CD4-positive, alpha-beta T cell treated with Interleukin-4 for 1 hour (primary cell): ENCODE results near the gene UXS1.

Experiments
- DNase-seq, 2 donors: peaks; one replicate each; pipeline ENCODE4 v3.0.0-alpha.2; 2020 to 2022

UXS1 gene

DNA sequence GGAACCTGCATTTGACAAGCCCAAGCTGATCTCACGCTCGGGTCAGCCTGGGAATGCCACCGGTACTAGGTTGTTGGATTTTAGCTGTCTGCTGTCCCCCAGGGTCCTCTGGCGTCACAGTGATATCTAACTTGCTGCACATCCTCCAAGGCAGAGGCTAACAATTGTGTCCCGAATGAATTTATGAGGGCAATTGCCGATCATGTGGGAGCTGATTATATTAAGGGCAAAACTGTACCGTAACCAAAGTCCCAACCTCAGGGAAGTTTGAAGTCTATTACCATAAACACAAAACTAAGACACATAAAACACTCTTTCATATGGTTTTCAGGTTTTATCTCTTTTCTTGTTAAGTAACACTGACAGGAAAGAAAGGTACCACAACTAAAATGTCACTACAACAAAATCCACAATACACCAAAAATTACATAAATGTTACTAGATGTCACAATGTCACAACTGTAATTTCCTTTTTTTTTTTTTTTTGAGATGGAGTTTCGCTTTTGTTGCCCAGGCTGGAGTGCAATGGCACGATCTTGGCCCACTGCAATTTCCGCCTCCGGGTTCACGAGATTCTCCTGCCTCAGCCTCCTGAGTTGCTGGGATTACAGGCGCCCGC is 6.7 kb downstream of the UXS1 start:
- DNase-seq = no peak

DNA sequence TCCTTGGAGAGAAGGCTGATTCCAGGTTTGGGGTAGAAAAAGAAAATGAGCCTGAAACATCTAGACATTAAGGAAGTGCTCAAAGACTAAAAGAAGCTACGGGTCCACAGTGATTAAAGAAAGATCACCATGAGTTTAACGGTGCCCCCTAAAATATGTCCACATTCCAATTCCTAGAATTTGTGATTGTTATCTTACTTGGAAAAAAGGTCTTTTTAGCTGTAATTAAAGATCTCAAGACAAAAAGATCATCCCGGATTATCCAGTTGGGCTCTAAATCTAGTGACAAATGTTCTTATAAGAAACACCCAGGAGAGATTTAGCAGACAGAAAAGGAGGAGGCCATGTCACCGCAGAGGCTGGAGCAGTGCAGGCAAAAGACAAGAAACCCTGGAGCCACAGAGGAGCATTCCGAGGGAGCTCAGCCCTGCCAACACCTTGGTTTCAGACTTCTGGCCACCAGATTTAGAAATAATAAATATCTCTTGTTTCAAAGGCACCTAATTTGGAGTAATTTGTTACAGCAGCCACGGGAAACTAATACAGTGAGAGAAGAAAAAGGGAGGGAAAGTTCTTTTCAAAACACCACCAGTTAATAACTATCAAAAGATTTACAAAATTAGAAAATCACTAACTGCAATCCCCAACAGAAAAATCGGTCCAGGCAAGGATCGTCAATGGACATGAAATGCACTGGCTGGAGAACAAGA is 8.5 kb downstream of the UXS1 start:
- no peak for DNase-seq

DNA sequence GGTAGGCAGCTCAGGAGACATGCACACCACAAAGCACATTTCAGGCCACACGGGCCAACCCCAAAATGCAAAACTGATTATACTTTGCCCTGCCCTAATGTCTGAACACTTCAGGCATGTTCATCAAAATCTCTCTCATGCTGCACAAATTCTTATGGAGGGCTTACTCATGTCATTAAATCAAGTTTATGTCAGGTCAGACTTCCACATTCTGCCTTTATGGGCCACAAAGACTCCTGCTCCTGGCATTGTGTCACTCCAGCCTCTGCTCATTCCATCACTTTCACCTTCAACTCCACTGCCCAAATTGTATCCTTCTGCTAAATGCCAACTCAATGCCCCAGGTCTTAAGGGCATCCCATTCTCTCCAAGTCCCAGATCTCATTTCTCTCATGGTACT is 9.2 kb downstream of the UXS1 start:
- no peak for DNase-seq

DNA sequence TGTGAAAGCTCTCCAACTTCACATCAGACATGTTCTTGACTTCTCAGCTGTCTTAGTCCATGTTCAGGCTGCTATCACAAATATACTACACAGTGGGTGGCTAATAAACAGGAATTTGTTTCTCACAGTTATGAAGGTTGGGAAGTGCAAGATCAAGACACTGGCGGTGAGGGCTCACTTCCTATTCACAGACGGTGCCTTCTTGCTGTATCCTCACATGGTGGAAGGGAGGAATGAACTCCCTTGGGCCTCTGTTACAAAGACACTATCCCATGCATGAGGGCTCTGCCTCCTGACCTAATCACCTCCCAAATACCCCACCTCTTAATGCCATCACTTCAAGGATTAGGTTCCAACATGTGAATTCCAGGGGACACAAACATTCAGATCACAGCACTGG is 9.7 kb downstream of the UXS1 start:
- no peak for DNase-seq

DNA sequence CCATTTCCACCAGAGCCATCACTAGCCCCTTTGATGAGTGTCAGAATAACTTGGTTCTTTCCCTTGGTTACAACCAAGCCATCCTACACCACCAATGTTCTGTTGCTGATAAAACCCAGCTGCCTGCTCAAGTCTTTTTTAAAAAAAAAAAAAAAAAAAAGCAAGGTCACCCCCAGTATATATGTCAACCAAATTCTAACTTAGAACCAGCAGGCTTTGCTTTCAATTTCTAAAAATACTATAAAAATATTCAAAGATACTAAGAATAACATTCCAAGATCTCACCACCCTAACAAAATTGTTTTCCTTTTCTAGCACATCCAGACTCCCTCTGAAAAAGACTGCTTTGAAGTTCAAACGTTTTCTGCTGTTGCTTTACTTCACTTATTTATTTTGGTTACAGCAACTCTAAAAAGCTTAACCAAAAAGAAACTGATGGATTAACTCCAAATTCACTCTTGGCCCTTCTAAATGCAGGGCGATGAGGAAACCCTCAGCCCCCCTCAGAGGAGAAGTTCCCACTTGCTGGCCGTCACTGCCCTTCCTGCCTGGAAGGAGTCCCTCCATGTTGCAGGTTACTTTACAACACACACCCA is 10.9 kb downstream of the UXS1 start:
- DNase-seq = no peak

DNA sequence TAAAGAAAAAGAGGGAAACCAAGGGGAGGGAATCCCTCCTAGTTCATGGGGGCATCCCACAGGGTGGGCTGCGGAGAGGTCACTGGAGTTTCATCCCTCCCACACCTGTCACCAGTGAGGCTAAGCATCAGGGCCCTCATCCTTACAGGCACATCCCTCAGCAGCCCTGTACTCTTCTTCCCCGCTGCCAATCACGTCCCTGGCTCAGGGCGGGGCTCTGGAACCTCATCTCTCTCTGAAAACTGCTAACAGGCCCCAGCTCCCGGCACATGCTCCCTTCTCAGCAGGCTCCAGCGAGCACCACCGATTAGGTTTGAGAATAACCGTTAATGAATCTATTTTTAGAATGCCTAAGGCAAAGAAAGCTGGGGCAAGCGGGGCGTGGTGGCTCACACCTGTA is 13.0 kb downstream of the UXS1 start:
- DNase-seq = no peak

DNA sequence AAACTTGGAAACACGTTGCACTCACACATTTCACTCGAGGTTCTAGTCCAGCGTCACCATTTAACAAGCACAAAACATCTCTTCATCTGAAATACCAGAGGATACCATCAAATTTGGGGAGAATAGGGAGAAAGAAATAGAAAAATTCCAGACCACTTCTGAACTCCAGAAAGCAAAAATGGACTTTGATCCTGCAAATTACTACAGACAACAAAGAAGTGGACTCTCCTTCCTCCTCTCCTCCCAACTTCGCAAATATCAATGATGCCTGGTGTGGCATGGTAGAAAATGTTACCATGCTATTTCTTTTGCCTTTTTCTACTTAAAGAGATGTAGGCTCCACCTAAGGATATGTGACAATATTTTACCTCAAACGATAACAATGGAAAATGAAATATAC is 13.5 kb downstream of the UXS1 start:
- DNase-seq = no peak

DNA sequence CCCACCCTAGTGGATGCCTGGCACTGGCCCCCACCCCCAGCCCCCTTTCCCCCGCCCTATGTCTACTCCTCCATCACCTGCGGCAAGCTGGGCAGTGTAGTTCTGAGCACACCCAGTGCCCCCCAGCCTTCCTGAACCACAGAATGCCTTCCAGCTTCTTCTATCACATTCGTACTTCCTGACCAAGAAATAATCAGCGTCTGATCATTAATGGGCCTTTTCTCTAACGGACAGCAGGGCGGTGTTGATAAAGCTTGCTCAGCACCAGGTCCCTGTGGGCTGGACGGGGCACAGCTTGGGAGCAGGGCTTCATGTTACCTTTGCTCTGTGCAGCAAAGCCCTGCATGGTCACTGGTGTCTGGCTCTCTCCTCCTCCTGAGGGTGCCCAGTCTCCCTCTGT is 15.4 kb downstream of the UXS1 start:
- DNase-seq = no peak

DNA sequence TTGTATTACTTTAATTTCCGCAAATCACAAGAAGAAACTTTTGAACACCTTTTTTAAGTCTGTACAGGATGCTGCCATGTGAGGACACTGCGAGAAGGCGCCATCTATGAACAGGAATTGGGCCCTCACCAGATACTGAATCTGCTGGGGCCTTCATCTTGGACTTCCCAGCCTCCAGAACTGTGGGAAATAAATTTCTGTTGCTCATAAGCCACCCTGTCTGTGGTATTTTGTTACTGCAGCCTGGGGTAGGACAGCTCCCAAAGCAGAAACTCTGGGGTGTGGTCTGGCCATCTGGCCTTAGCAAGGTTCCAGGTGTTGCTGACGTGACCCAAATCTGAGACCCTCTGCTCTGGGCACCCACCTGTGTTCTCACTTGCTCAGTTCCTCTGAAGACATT is 16.5 kb downstream of the UXS1 start:
- no peak for DNase-seq

DNA sequence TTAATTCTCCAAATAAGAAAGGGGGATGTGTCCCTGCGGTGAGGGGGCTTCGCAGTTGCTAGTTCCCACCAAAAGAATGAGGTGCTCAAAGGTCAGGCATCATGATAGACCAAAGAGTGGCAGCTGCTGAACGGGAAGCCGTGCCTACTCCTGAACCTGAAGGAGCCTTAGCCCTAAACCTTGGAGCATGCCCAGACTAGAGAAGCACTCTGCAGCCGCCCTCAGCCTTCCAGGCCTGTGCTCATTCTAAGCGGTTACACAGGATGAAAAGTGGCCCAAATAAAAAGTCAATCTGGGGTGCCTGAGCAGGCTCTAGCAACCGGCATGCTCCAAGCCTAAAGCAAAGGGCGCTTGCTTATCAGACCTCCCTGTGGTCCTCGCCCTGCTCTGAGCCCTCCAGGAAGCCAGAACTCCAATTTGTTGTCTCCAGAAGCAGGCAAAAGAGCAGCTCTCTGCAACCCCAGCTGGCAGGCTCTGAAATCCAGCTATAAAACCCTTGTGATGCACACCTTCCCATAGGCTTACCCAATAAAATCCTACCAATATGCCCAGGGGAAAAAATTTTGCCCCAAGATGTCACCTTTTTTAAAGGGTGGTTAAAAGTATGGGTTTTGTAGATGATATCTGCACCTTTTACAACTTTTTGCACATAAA is 17.5 kb downstream of the UXS1 start:
- DNase-seq = no peak

DNA sequence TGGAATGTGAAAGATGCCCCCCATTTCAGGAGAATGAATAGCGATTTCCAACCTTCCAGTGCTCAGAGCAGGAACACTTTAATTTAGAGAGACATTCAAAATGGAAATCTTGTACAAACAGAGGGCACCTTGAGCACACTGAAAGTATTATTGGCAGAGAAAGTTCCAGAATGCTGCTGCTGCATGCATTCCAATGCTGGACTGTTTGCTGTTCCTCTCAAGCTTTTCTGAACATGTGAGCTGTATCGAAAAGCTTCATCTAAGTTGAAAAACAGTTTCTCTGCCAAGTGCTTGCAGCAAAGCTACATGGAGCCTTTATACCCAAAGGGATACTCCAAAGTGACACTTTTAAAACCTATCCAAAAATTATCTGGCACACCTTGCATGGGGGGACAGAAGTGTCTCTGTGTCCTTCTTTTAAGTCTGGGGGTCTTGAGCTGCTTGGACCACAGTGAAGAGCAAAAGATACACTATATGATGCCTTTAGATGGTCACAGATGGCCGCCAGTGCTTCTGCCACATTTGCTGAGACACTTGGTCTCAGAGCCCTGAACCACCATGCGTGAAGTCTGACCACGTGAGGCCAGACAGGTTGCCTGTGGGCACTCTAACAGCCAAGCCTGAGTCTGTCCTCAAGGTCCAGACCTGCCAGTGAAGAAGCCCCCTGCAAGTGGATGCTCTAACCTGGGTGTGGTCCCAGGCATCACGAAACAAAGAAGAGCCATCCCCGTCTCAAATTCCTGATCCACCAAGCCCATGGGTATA is 18.8 kb downstream of the UXS1 start:
- DNase-seq = no peak

DNA sequence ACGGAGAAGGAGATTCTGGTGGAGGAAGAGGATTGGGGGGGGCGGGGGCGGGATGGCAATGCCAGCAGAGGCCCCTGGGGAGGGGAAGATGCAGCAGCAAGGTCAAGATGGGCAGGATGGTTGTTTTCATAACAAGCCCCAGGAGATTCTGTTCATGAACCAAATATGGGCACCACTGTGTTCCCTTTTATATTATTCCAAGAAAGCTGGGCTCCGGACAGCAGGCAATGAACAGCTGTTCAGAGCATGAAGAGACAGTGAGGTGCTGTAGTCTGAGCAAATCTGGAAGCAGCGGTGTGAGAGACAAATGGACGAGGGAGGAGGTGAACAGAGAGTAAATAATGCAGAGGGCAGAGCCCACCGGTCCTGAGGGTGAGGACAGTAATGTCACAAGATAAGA is 20.0 kb downstream of the UXS1 start:
- DNase-seq = no peak

DNA sequence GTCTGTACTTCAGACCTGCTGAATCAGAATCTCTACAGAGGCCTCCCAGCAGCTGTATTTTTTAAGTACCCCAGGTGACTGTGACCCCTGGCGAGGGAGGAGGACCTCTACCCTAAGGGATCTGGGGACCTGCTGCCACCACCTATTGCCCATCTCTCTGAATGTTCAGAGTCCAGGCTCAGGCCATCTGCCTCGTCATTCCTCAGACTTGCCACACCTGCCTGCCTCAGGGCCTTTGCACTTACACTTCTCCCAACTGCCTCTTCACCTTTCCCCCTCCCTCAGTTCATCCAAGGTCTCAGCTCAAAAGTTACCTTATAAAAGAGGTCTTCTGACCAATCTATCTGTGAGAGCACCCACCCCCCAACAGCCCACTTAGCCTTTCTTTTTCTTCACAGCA is 21.5 kb downstream of the UXS1 start:
- DNase-seq = no peak

DNA sequence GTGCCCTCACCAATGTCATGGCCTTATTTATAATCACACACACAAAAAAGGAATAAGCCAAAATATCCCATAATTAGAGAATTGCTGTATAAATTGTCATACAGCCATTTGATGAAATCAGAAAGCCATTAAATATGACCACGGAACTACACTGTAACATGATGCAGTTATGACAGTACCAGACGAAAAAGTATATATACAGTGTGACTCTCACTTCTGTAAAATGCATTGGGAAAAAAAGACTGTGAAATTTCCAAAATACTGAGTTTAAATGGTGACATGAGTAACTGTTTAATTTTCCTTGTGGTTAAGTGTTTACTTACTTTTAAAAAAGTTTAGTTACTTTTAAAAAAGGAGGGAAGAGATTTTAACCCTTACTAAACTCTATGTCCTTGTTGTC is 25.4 kb downstream of the UXS1 start:
- no peak for DNase-seq

DNA sequence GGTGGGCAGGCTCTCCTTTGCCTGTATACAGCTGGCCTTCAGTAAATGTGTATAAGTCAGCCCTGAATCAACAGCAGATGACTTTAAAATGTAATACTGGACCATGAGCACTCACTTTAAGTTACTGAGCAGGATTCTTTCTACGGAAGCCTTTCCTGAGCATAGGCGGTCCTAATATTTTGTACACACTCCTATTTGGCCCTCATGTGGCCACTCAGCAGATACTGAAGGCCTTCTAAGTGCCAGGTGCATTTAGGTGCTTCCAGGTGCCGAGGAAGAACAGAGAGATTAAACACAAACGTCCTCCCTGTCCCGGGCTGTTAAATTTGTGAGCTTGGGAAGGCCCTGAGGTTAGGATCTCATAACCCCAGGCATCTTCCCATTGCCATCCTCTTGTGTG is 27.0 kb downstream of the UXS1 start:
- DNase-seq = no peak

DNA sequence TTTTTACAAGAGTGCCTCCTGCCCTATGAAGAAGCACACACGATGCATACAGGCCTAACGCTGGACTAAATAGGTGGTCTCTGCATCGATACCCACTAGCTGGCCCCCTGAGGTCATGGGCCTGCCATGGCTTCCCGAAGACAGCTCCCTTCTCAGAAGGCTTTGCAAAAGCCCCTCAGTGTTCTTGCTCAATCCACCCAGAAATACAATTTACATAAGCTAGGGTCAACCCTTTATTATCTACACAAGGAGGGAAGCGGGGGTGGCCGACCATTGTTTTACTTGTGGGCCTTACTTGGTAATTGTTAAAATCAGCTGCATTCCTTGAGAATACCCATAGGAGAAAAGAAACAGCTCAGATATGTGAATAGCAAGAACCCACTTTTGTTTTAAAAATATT is 28.5 kb downstream of the UXS1 start:
- DNase-seq = no peak

DNA sequence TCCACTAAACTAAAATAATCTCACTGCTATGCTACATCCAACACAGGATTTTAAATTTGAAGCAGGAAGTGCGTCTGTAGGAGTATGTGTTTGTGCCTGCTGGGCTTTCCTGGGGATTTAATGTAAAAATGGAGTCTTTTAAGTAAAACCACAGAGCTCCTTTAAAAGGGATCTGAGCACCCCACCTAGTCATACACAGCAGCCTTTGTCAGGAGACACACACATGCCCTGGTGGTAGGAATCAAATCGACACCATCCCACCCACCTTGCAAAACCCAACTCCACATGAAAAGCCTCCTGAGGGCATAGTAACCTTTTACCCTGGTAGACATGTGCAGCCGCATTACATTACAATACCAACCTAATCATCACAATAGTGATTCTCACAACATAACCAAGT is 29.1 kb downstream of the UXS1 start:
- DNase-seq = no peak

DNA sequence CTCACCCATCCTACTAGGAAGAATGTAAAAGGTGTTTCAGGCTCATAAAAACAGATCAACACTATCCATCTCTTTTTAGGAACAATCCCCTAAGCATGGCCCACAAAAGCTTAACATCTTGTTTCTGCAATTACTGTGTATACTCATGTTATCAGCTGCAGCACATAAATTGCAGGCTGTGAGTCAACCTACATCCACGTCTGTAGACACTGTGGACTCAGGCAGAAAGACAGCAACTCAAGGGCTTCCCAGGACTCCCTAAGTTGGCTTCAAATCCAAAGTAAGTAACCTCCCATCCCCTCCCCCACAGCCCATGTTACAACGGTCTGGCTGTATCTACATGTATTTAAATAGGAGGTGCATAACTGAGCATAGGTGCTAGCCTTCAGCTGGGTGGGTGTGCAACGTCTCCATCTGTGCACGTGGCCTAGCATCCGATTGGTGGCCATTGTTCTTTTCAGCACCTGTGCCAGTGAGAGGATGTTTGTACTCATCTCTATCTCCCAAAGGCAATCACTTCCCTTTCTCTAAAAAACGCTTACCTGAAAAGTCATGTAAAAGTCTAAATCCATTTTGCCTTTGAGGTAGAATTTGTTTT is 30.1 kb downstream of the UXS1 start:
- no peak for DNase-seq

DNA sequence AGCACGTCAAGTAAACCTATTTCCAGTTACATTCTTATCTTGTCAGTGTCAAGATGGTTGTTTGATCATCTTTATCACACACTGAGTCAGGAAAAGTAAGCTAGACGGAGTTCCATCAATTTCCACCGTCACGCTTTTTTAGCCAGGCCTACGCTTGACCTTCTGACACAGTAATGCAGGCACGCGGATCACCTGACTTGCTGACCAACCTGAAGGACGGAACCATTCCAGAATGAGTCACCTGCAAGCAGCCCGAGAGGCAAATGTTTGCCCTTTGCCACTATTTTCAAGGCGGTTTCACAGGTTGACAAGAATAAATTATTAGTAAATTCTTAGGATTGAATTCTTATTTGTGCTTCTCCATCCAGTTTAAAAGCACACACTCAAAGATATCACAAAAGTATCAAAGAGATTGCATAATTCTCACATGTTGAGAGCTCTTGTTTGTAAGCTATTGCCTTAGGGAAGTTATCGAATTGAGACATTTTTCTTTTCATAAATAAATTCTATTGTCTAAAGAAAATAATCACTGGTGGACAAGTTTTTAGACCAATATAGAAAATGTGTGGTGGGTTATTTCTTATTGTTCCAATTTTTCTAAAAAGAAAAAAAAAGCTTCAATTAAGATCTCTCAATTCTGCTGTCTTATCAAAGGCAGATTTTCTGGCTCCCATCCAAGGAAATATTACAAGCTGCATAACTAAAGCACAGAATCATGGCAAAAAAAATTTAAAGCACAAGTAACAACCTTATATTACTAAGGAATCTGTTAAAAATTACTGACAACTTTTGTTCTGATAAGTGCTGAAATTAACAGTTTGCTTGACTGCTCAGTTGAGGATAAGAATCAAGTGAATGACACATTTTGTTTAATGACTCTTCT is 31.9 kb downstream of the UXS1 start:
- DNase-seq = peak in 1 of 2 donors; percentile 18

DNA sequence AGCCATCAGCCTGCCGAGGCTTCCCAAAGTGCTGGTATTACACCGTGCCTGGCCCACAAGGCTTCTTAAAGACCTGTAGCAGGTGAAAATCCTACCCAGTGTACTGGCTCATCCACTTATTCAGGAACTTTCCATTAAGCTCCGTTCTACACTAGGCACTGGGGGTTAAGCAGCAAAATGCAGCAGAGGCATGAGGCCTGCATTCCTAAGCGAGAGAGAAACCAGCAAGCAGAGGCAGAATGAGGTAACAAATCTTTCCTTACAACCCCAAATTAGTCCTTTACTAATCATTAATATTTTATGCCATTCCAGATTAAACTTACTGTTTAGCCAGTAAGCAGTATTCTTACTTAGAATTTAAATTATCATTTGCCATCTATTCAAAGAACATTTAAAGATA is 32.8 kb downstream of the UXS1 start:
- DNase-seq = no peak

DNA sequence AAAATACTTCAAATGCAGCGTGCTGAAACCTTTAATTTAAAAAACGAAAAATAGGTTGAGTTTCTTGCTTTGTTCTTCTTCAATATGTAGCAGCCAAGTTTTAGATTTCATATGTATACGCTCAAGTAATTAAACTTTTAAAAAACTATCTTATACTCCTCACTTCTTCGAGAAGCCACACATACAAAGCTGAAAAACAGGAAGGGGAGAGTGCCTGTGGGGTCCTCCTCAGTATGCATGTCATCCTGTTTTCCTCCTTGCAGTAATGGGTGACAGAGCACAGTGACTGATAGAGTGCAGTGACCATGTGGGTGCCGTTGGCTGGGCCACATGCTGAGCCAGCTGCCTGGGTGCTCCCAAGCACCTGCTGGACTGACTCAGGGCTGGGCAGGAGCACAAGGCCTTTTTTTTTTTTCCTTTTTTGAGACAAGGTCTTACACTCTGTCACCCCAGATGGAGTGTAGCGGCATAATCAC is 33.3 kb downstream of the UXS1 start:
- peak; percentile 50 to 55 for DNase-seq
